Liver (tissue), 3 donors: Measurements from ENCODE around the gene HRH1.

ENCODE experiments used
- ATF3 ChIP-seq: IDR thresholded peaks from 2 replicates; pipeline ENCODE4 v1.6.1; 2016; ENCODE audit warnings: antibody characterized with exemption
- CTCF ChIP-seq: fragments of 150-350 bp; IDR thresholded peaks from 2 replicates; pipeline ENCODE4 v1.5.1; 2017; ENCODE audit warnings: improper control_type of control experiment, low read depth, low read length; ENCODE audit not compliant: missing input control
- GABPA ChIP-seq, 2 donors: IDR thresholded peaks in 1 of 2; conservative IDR thresholded peaks in 1 of 2; 2 replicates each; pipeline ENCODE4 v1.6.1; 2016; ENCODE audit warnings: antibody characterized with exemption in 2 of 2, mild to moderate bottlenecking in 1 of 2, moderate library complexity in 1 of 2
- JUND ChIP-seq, 2 donors: IDR thresholded peaks; 2 replicates each; pipeline ENCODE4 v1.6.1; 2016; ENCODE audit warnings: antibody characterized with exemption in 2 of 2
- NR2F2 ChIP-seq: IDR thresholded peaks from 2 replicates; pipeline ENCODE4 v1.6.1; 2016; ENCODE audit warnings: antibody characterized with exemption
- RAD21 ChIP-seq, 2 donors: IDR thresholded peaks; 2 replicates each; pipeline ENCODE4 v1.6.1; 2016; ENCODE audit warnings: antibody characterized with exemption in 2 of 2, mild to moderate bottlenecking in 2 of 2
- RXRA ChIP-seq, 2 donors: IDR thresholded peaks; 2 replicates each; pipeline ENCODE4 v1.6.1; 2017 to 2018; ENCODE audit warnings: antibody characterized with exemption in 2 of 2, mild to moderate bottlenecking in 1 of 2
- SP1 ChIP-seq: IDR thresholded peaks from 2 replicates; pipeline ENCODE4 v1.6.1; 2018; ENCODE audit warnings: antibody characterized with exemption, mild to moderate bottlenecking
- TAF1 ChIP-seq: conservative IDR thresholded peaks from 2 replicates; pipeline ENCODE4 v1.6.1; 2016; ENCODE audit warnings: antibody characterized with exemption, mild to moderate bottlenecking
- TF ChIP-seq, protein P1 (sequence below): IDR thresholded peaks from 2 replicates; pipeline ENCODE4 v1.6.1; 2016; ENCODE audit warnings: antibody characterized with exemption, mild to moderate bottlenecking
- TF ChIP-seq, protein P2 (sequence below): IDR thresholded peaks from 2 replicates; pipeline ENCODE4 v1.6.1; 2016; ENCODE audit warnings: antibody characterized with exemption
- donor health status: healthy.
- donor health status: healthy.

DNA sequence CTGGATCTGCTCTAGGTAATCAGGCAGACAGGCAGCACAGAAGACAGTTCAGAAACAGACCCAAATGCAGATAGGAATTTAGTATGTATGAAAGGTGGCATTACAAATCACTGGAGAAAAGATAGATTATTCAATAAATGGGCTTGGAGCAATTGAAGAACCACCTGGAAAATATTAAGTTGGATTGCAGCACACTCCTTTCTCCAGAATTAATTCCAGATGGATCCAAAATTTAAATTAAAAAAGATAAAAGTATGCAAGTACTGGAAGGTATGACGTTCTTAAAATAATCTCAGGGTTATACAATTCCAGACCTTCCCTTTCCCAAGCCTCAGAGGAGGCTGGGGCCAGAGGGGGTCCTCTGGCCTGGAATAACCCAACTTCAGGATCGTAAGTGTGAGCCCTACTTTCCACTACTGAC lies 32.5 kb downstream of the HRH1 start:
- TF ChIP-seq, protein P1, sequence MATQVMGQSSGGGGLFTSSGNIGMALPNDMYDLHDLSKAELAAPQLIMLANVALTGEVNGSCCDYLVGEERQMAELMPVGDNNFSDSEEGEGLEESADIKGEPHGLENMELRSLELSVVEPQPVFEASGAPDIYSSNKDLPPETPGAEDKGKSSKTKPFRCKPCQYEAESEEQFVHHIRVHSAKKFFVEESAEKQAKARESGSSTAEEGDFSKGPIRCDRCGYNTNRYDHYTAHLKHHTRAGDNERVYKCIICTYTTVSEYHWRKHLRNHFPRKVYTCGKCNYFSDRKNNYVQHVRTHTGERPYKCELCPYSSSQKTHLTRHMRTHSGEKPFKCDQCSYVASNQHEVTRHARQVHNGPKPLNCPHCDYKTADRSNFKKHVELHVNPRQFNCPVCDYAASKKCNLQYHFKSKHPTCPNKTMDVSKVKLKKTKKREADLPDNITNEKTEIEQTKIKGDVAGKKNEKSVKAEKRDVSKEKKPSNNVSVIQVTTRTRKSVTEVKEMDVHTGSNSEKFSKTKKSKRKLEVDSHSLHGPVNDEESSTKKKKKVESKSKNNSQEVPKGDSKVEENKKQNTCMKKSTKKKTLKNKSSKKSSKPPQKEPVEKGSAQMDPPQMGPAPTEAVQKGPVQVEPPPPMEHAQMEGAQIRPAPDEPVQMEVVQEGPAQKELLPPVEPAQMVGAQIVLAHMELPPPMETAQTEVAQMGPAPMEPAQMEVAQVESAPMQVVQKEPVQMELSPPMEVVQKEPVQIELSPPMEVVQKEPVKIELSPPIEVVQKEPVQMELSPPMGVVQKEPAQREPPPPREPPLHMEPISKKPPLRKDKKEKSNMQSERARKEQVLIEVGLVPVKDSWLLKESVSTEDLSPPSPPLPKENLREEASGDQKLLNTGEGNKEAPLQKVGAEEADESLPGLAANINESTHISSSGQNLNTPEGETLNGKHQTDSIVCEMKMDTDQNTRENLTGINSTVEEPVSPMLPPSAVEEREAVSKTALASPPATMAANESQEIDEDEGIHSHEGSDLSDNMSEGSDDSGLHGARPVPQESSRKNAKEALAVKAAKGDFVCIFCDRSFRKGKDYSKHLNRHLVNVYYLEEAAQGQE, result no peak
- TF ChIP-seq CTCF (no peak), NR2F2 (no peak), RAD21 (IDR thresholded peaks at IDR 0.05) (no peak), RXRA (IDR thresholded peaks at IDR 0.05) (no peak), TAF1 (no peak), GABPA (IDR thresholded peaks at IDR 0.05 in 1 of 2, conservative IDR thresholded peaks at IDR 0.05 in 1 of 2) (no peak), JUND (IDR thresholded peaks at IDR 0.05) (no peak), SP1 (no peak), ATF3 (no peak)
- TF ChIP-seq, protein P2, sequence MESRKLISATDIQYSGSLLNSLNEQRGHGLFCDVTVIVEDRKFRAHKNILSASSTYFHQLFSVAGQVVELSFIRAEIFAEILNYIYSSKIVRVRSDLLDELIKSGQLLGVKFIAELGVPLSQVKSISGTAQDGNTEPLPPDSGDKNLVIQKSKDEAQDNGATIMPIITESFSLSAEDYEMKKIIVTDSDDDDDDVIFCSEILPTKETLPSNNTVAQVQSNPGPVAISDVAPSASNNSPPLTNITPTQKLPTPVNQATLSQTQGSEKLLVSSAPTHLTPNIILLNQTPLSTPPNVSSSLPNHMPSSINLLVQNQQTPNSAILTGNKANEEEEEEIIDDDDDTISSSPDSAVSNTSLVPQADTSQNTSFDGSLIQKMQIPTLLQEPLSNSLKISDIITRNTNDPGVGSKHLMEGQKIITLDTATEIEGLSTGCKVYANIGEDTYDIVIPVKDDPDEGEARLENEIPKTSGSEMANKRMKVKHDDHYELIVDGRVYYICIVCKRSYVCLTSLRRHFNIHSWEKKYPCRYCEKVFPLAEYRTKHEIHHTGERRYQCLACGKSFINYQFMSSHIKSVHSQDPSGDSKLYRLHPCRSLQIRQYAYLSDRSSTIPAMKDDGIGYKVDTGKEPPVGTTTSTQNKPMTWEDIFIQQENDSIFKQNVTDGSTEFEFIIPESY, result no peak
